HG03139 (cell line): ENCODE measurements around the gene ATP7A.
"Not testable (repeated sequence)": the region's sequence is repeated elsewhere in the genome, so short reads cannot be mapped to it uniquely, and the experiment has no call there.

ENCODE experiments used
- ATAC-seq: cut with Tn5 transposase; IDR thresholded peaks from one replicate; pipeline ENCODE4 v1.9.1; 2021; ENCODE audit not compliant: unreplicated experiment

ATP7A gene

GRCh38 chrX:77910108-77910840 is at the start of gene ATP7A:
ATP7A (plus strand) TSS chrX:77910693; CDS start chrX:77971642, 60,949 bp downstream.
- ATAC-seq, result peak; percentile 95

- no peak for ATAC-seq
Observed at GRCh38 chrX:77875372-77875771, 35.1 kb upstream of the ATP7A start.

- ATAC-seq, result not testable (repeated sequence)
Observed at GRCh38 chrX:77881418-77881817, 29.1 kb upstream of the ATP7A start.

GRCh38 chrX:77892887-77893286 is 17.6 kb upstream of the ATP7A start:
- ATAC-seq, result no peak

- ATAC-seq, result no peak
Observed at GRCh38 chrX:77893713-77894112, 16.8 kb upstream of the ATP7A start.

- peak; percentile 91 for ATAC-seq
Observed at GRCh38 chrX:77894921-77895886, 15.3 kb upstream of the ATP7A start, which contains the start of gene MAGT1. MAGT1 (minus strand) TSS chrX:77895435; CDS start chrX:77895410, 25 bp downstream.

- ATAC-seq, result peak; percentile 49
Observed at GRCh38 chrX:77899081-77899828, 11.2 kb upstream of the ATP7A start, which contains the start of gene COX7B. COX7B (plus strand) TSS chrX:77899468; CDS start chrX:77899554, 86 bp downstream.

- ATAC-seq, result no peak
Observed at GRCh38 chrX:77900688-77901087, 9.8 kb upstream of the ATP7A start.

GRCh38 chrX:77901506-77901905 is 9.0 kb upstream of the ATP7A start:
- ATAC-seq, result no peak

GRCh38 chrX:77917294-77917933 is 6.9 kb downstream of the ATP7A start:
- ATAC-seq, result no peak

GRCh38 chrX:77918568-77918967 is 8.1 kb downstream of the ATP7A start:
- no peak for ATAC-seq

- not testable (repeated sequence) for ATAC-seq
Observed at GRCh38 chrX:77919370-77919769, 8.9 kb downstream of the ATP7A start.

- no peak for ATAC-seq
Observed at GRCh38 chrX:77922787-77923186, 12.3 kb downstream of the ATP7A start.

GRCh38 chrX:77924320-77924859 is 13.9 kb downstream of the ATP7A start:
- ATAC-seq, result no peak

- ATAC-seq, result no peak
Observed at GRCh38 chrX:77925764-77926163, 15.3 kb downstream of the ATP7A start.

GRCh38 chrX:77930581-77930980 is 20.1 kb downstream of the ATP7A start:
- ATAC-seq, result no peak

GRCh38 chrX:77935886-77936285 is 25.4 kb downstream of the ATP7A start:
- no peak for ATAC-seq

- ATAC-seq, result no peak
Observed at GRCh38 chrX:77936299-77936698, 25.8 kb downstream of the ATP7A start.

GRCh38 chrX:77937291-77937690 is 26.8 kb downstream of the ATP7A start:
- no peak for ATAC-seq

- no peak for ATAC-seq
Observed at GRCh38 chrX:77938083-77938680, 27.7 kb downstream of the ATP7A start.
